Muscle of leg (tissue), 11 donors: ENCODE measurements around the gene TEX261. TPM values are rescaled to one million over a fixed set of nuclear protein-coding genes. Genes with fewer than 3 reads are reported as not detected.
A peak's percentile ranks its signal among the peaks of the same experiment; 100 is the strongest.

ENCODE experiments used
- DNase-seq: peaks from one replicate; pipeline ENCODE4 v3.0.0; 2013
- H3K27ac ChIP-seq: one replicate; pipeline ENCODE4 v1.5.1; 2013; ENCODE audit warnings: mild to moderate bottlenecking, low read length, control low read depth
- H3K27me3 ChIP-seq: one replicate; pipeline ENCODE4 v1.6.1; 2013; ENCODE audit warnings: low read length; ENCODE audit not compliant: control insufficient read depth, insufficient read depth
- H3K36me3 ChIP-seq: one replicate; pipeline ENCODE4 v1.6.1; 2013; ENCODE audit warnings: low read length; ENCODE audit not compliant: control insufficient read depth, insufficient read depth
- H3K4me1 ChIP-seq: one replicate; pipeline ENCODE4 v1.6.1; 2013; ENCODE audit warnings: low read length; ENCODE audit not compliant: control insufficient read depth, insufficient read depth
- H3K4me3 ChIP-seq: one replicate; pipeline ENCODE4 v1.5.1; 2013; ENCODE audit warnings: low read length, control low read depth
- H3K9me3 ChIP-seq: replicated peaks from 2 replicates; pipeline ENCODE4 v1.6.1; 2013; ENCODE audit warnings: low read depth, low read length; ENCODE audit not compliant: control insufficient read depth
- WGBS: methylation state at CpG from one replicate; pipeline ENCODE4 v1.1.5; 2013; ENCODE audit warnings: missing lambda C conversion rate; ENCODE audit not compliant: insufficient coverage; 5-methylcytosine and 5-hydroxymethylcytosine counted together
- polyA plus RNA-seq, 8 donors: library from polyadenylated mRNA; unstranded; fragments of 120-200 nt; gene quantifications; one replicate each; pipeline versions ENCODE4 v1.2.1 to v1.2.3, GENCODE V29; 2013; ENCODE audit warnings: inconsistent platforms in 1 of 8, low replicate concordance in 1 of 8; ENCODE audit not compliant: insufficient read length in 8 of 8, insufficient read depth in 1 of 8
- total RNA-seq: library from RNA; stranded (reverse); fragments of 120-200 nt; gene quantifications from one replicate; pipeline ENCODE4 v1.2.4, GENCODE V29; 2013

The TEX261 gene
- total and polyA plus RNA-seq, 9 donors, result 16.0 to 41.8 (median 35.3) TPM

GRCh38 chr2:70947556-70948184, 47.0 kb downstream of the TEX261 start:
- H3K27me3 ChIP-seq, result peaks cover 46% of the 10 kb centered on the region
- H3K4me3 ChIP-seq, result no peak overlapping the region
- no peaks in the 10 kb centered on the region for H3K9me3 ChIP-seq
- 48% methylated on average over 11 of the region's 11 CpGs for WGBS
- peaks cover 18% of the 10 kb centered on the region for H3K4me1 ChIP-seq
- H3K36me3 ChIP-seq, result no peaks in the 10 kb centered on the region
- DNase-seq, result no peak
- no peak overlapping the region for H3K27ac ChIP-seq

- no peaks in the 10 kb centered on the region for H3K36me3 ChIP-seq
- no peaks in the 10 kb centered on the region for H3K9me3 ChIP-seq
- 58% methylated on average over 2 of the region's 8 CpGs for WGBS
- H3K27me3 ChIP-seq, result peaks cover 44% of the 10 kb centered on the region
- peaks cover 21% of the 10 kb centered on the region for H3K4me1 ChIP-seq
- no peak overlapping the region for H3K4me3 ChIP-seq
- H3K27ac ChIP-seq, result no peak overlapping the region
- peak; percentile 67 for DNase-seq
Measured at GRCh38 chr2:70946832-70947442, 47.7 kb downstream of the TEX261 start.

DNA sequence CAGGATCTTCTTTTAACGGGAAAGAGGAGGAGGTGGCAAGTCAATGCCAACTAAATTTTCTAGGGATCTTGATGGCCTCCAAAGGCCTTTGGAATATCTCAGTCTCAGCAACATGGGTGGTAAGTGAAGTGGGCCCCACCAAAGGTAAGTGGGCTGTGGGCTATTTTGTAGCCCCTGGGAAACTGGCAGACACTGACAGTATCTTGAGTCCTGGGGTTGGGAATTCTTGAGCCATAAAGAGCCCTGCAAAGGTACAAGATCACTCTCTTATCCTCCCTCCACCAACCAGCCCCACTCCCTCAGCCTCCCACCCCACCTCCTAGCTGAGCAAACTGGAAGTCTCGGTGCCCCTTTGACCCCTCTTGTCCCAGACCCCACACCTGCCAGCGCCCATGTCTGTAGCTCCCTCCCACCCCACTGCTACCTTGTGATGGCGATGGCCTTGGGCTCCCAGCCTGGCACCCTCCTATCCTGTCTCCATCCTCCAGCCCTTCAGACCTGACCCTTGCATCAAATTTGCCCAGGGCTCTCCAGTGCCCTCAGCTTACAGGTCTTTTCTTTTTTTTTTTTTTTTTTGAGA, 50.5 kb downstream of the TEX261 start:
- H3K4me1 ChIP-seq, result peaks cover 28% of the 10 kb centered on the region
- H3K27me3 ChIP-seq, result peaks cover 44% of the 10 kb centered on the region
- 80% methylated on average over 3 of the region's 4 CpGs for WGBS
- H3K4me3 ChIP-seq, result no peak overlapping the region
- H3K36me3 ChIP-seq, result no peaks in the 10 kb centered on the region
- H3K9me3 ChIP-seq, result no peaks in the 10 kb centered on the region
- H3K27ac ChIP-seq, result no peak overlapping the region
- DNase-seq, result no peak

GRCh38 chr2:70943205-70943871, 51.3 kb downstream of the TEX261 start:
- 41% methylated on average over 10 of the region's 11 CpGs for WGBS
- no peak for DNase-seq
- Histone ChIP-seq H3K4me1 (peaks cover 28% of the 10 kb centered on the region), H3K4me3 (no peak overlapping the region), H3K9me3 (no peaks in the 10 kb centered on the region), H3K27ac (no peak overlapping the region), H3K36me3 (no peaks in the 10 kb centered on the region), H3K27me3 (peaks cover 45% of the 10 kb centered on the region)

- H3K27ac ChIP-seq, result no peak overlapping the region
- no peaks in the 10 kb centered on the region for H3K36me3 ChIP-seq
- peaks cover 30% of the 10 kb centered on the region for H3K4me1 ChIP-seq
- peaks cover 39% of the 10 kb centered on the region for H3K27me3 ChIP-seq
- no peak overlapping the region for H3K4me3 ChIP-seq
- 50% methylated on average over 3 of the region's 6 CpGs for WGBS
- no peaks in the 10 kb centered on the region for H3K9me3 ChIP-seq
- DNase-seq, result peak; percentile 49
Measured at GRCh38 chr2:70942396-70943204, 52.1 kb downstream of the TEX261 start.

GRCh38 chr2:70941701-70942100, 53.0 kb downstream of the TEX261 start:
- DNase-seq, result no peak
- Histone ChIP-seq H3K27me3 (peaks cover 31% of the 10 kb centered on the region), H3K9me3 (no peaks in the 10 kb centered on the region), H3K27ac (no peak overlapping the region), H3K36me3 (no peaks in the 10 kb centered on the region), H3K4me1 (peaks cover 38% of the 10 kb centered on the region), H3K4me3 (no peak overlapping the region)
- WGBS, result 88% methylated on average over 5 of the region's 5 CpGs

DNA sequence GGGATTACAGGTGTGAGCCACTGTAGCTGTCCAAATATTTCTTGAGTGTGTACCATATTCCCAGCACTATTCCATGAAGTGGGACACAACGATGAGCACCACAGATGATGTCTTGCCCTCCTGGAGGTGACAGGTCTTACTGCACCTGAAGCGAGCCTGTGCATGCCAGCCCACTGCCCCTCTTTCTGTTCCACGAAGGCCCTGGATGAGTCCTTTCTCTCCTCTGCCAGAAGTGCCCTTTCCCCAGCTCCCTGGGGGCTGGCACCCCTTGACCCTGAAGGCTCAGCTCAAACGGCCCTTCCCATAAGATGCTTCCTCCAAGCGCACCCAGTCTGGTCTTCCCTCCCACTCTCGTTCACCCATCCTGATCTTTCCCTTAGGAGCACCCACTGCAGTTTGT, 53.5 kb downstream of the TEX261 start:
- peaks cover 29% of the 10 kb centered on the region for H3K27me3 ChIP-seq
- WGBS, result 70% methylated on average over 3 of the region's 6 CpGs
- H3K9me3 ChIP-seq, result no peaks in the 10 kb centered on the region
- no peak overlapping the region for H3K27ac ChIP-seq
- H3K36me3 ChIP-seq, result no peaks in the 10 kb centered on the region
- H3K4me3 ChIP-seq, result no peak overlapping the region
- peaks cover 40% of the 10 kb centered on the region for H3K4me1 ChIP-seq
- no peak for DNase-seq

DNA sequence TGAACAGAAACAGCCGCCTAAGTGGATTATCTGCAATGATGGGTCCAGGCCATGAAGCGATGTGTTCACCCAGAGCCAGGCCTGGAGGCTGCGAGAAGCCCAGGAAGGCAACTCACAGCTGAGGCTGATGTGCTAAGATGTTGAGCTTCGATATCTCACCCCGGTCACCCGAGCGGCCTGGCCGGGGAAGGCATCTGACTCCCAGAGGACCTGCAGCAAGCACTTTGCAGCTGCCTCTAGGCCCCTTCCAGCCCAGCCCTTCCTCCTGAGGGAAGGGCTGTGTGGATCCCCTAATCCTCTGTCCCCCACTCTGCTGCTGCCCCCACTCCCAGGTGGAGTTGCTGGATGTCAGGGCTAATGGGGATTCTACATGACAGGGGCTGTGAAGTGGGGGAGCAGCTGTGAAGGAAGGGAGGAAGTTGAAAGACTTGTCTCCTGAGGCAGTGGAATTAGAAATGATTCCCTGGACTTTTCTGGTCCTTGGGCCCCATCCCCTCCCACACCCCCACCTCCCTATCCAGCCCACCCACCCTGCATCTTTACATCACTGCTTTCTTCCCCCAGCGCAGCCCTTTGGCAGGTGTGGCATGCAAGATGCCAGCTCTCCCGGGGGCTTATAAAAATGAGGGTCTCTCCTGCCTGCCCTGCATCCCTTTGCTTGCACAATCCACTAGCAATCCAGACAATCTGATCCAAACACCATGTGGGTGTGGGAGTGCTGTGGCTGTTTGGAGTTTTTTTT, 54.7 kb downstream of the TEX261 start:
- no peaks in the 10 kb centered on the region for H3K9me3 ChIP-seq
- no peak for DNase-seq
- H3K36me3 ChIP-seq, result no peaks in the 10 kb centered on the region
- no peak overlapping the region for H3K27ac ChIP-seq
- peaks cover 28% of the 10 kb centered on the region for H3K27me3 ChIP-seq
- H3K4me3 ChIP-seq, result no peak overlapping the region
- peaks cover 50% of the 10 kb centered on the region for H3K4me1 ChIP-seq
- 57% methylated on average over 8 of the region's 10 CpGs for WGBS

DNA sequence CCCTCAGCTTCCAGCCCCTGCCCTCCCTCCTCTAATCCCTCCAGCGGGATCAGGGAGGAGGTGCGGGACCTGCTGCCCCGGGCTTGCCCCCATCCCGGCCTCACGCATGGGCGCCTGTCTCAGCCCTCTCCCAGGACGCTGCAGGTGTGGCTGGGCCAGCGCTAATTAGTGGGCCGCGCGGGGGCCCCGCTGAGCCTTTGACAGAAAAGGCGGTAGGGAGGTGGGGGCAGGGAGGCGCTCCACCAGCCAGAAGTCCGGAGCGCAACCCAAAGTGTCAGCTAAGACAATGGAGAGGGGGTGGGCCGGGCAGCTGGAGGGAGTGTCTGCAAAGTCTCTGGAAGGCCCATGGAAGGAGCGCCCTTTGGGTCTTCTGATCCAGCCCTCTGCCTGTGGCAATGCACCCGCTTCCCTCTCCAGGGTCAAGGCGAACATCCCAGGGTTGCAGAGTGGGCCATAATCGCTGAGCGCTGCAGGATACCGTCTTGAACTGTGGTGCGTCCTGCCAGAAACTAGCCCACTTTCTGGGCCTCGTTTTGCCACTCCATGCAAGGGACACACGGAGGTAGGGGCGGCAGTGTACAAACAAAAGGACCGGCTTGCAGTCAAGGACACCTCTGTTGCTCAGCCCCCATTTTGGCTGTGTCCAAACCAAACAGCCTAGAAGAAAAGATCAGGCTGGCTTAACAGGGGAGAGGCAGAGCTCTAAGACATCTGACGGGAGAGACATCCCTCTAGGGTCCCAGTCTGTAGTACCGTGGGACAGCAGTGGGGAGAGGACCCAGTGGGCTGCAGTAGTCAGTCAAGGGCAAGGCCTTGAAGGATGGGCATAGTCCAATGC, 55.5 kb downstream of the TEX261 start:
- no peaks in the 10 kb centered on the region for H3K9me3 ChIP-seq
- H3K27me3 ChIP-seq, result peaks cover 28% of the 10 kb centered on the region
- WGBS, result 31% methylated on average over 24 of the region's 30 CpGs
- peaks cover 50% of the 10 kb centered on the region for H3K4me1 ChIP-seq
- H3K36me3 ChIP-seq, result no peaks in the 10 kb centered on the region
- H3K27ac ChIP-seq, result no peak overlapping the region
- DNase-seq, result no peak
- no peak overlapping the region for H3K4me3 ChIP-seq
